ENCODE measurements around the gene ITPK1. TPM values are rescaled to one million over a fixed set of nuclear protein-coding genes. Genes with fewer than 3 reads are reported as not detected.

Gene ITPK1
- total RNA-seq, 4 donors from 2014 or later = 108 to 221 (median 138) TPM

- Histone ChIP-seq H3K4me1 (peaks cover 99 to 100% (median 100%) of the 10 kb centered on the region in 4 donors), H3K9me3 (no peaks in the 10 kb centered on the region), H3K4me3 (no peak overlapping the region), H3K27ac (replicated peaks in 1 of 4) (peak overlapping the region; percentile 84 to 90 (median 88)), H3K27me3 (no peaks in the 10 kb centered on the region), H3K36me3 (peaks cover 0 to 19% (median 0%) of the 10 kb centered on the region in 4 donors)
- intact Hi-C loops (cut with DNase I) = no loop called here
- TF ChIP-seq CTCF (IDR thresholded peaks at IDR 0.05) = no peak
- no peak for TF ChIP-seq POLR2AphosphoS5 (IDR thresholded peaks at IDR 0.05)
- DNase-seq (ENCODE audit: extremely low spot score) = no peak
- 92% methylated on average over 15 of the region's 18 CpGs for WGBS
Observed at GRCh38 chr14:93016275-93016845, 99.4 kb downstream of the ITPK1 start.

GRCh38 chr14:93015505-93015904 lies 100.2 kb downstream of the ITPK1 start:
- H3K27ac ChIP-seq (replicated peaks in 1 of 4) = peak overlapping the region; percentile 84 to 90 (median 88)
- H3K36me3 ChIP-seq = peaks cover 0 to 19% (median 0%) of the 10 kb centered on the region in 4 donors
- intact Hi-C loops (cut with DNase I) = no loop called here
- no peak overlapping the region for H3K4me3 ChIP-seq
- 74% methylated on average over 10 of the region's 15 CpGs for WGBS
- H3K27me3 ChIP-seq = no peaks in the 10 kb centered on the region
- no peak for TF ChIP-seq EP300 (IDR thresholded peaks at IDR 0.05)
- TF ChIP-seq POLR2A (IDR thresholded peaks at IDR 0.05; ENCODE audit: low read depth) = no peak
- no peak for TF ChIP-seq POLR2AphosphoS5 (IDR thresholded peaks at IDR 0.05)
- no peaks in the 10 kb centered on the region for H3K9me3 ChIP-seq
- no peak for DNase-seq (ENCODE audit: extremely low spot score)
- H3K4me1 ChIP-seq = peaks cover 100% of the 10 kb centered on the region in 4 donors

- TF ChIP-seq POLR2A (IDR thresholded peaks at IDR 0.05; ENCODE audit: low read depth) (no peak), EP300 (IDR thresholded peaks at IDR 0.05) (no peak), CTCF (IDR thresholded peaks at IDR 0.05) (no peak), POLR2AphosphoS5 (IDR thresholded peaks at IDR 0.05) (no peak)
- intact Hi-C loops (cut with DNase I) = no loop called here
- no peak for DNase-seq (ENCODE audit: extremely low spot score)
- Histone ChIP-seq H3K27ac (replicated peaks in 1 of 4) (peak overlapping the region; percentile 84 to 90 (median 88)), H3K36me3 (peaks cover 0 to 19% (median 0%) of the 10 kb centered on the region in 4 donors), H3K27me3 (no peaks in the 10 kb centered on the region), H3K4me3 (no peak overlapping the region), H3K4me1 (peaks cover 100% of the 10 kb centered on the region in 4 donors), H3K9me3 (no peaks in the 10 kb centered on the region)
- WGBS = 91% methylated on average over 5 of the region's 5 CpGs
Observed at GRCh38 chr14:93015064-93015463, 100.7 kb downstream of the ITPK1 start.

GRCh38 chr14:93014058-93015023 lies 101.4 kb downstream of the ITPK1 start:
- peak overlapping the region; percentile 84 to 90 (median 88) for H3K27ac ChIP-seq (replicated peaks in 1 of 4)

More at GRCh38 chr14:93014058-93015023, 101.4 kb downstream of the ITPK1 start:
- DNase-seq (ENCODE audit: extremely low spot score) = no peak
- no peak for TF ChIP-seq POLR2A (IDR thresholded peaks at IDR 0.05; ENCODE audit: low read depth)
- TF ChIP-seq POLR2AphosphoS5 (IDR thresholded peaks at IDR 0.05) = no peak
- no peak for TF ChIP-seq EP300 (IDR thresholded peaks at IDR 0.05)
- no peak for TF ChIP-seq CTCF (IDR thresholded peaks at IDR 0.05)
- no peaks in the 10 kb centered on the region for H3K27me3 ChIP-seq
- peaks cover 100% of the 10 kb centered on the region in 4 donors for H3K4me1 ChIP-seq
- no peaks in the 10 kb centered on the region for H3K9me3 ChIP-seq
- 93% methylated on average over 20 of the region's 20 CpGs for WGBS
- peaks cover 0 to 19% (median 0%) of the 10 kb centered on the region in 4 donors for H3K36me3 ChIP-seq
- intact Hi-C loops (cut with DNase I) = no loop called here
- no peak overlapping the region for H3K4me3 ChIP-seq

All from esophagus muscularis mucosa (tissue), 4 donors.